ENCODE measurements around the gene MRPL43.

Gene MRPL43

DNA sequence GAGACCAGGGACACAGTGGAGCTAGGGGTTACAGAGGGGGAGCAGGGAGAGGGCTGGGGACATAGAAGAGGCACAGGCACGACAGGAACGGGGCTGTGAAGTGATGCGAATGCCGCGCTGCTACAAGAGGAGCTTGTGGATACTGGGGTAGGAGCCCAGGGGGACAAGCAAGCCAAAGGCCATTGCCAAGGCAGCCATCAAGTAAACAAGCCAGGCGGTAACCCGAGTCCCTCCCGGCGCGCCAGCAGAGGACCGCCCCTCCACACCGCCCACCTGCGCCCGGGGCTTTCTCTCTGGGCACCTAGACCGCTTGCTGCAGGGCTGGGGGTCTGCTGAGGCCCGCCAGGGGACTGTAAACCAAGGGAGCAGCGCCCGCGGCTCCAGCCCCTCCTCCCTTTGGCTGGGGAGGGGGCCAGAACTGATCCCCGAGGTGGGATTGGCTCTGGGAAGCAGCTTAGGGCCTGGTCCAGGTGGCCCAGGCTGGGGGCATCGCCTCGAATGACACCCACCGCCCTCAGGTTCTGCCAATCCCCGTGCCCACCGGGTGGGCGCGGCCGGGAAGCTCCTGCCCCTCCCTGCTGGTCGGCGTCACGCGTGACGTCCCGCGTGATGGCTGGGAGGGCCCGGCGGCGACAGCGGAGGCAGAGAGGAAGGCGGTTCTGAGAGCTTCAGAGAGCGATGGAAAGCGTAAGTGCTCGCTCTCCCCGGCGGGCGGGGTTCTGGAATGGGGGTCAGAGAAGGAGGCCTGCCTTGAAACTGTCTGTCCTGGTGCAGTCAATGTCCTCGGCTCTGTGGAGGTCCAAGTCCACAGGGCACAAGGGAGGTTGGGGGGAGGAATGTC lies 44.7 kb upstream of the MRPL43 start:
- peak overlapping the region; percentile 98 for H3K4me3 ChIP-seq (ENCODE audit: low read length)
- peak; percentile 71 for DNase-seq (ENCODE audit: low read depth)
- TF ChIP-seq, protein P1, sequence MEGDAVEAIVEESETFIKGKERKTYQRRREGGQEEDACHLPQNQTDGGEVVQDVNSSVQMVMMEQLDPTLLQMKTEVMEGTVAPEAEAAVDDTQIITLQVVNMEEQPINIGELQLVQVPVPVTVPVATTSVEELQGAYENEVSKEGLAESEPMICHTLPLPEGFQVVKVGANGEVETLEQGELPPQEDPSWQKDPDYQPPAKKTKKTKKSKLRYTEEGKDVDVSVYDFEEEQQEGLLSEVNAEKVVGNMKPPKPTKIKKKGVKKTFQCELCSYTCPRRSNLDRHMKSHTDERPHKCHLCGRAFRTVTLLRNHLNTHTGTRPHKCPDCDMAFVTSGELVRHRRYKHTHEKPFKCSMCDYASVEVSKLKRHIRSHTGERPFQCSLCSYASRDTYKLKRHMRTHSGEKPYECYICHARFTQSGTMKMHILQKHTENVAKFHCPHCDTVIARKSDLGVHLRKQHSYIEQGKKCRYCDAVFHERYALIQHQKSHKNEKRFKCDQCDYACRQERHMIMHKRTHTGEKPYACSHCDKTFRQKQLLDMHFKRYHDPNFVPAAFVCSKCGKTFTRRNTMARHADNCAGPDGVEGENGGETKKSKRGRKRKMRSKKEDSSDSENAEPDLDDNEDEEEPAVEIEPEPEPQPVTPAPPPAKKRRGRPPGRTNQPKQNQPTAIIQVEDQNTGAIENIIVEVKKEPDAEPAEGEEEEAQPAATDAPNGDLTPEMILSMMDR (conservative IDR thresholded peaks at IDR 0.05; ENCODE audit: low read length) = no peak

DNA sequence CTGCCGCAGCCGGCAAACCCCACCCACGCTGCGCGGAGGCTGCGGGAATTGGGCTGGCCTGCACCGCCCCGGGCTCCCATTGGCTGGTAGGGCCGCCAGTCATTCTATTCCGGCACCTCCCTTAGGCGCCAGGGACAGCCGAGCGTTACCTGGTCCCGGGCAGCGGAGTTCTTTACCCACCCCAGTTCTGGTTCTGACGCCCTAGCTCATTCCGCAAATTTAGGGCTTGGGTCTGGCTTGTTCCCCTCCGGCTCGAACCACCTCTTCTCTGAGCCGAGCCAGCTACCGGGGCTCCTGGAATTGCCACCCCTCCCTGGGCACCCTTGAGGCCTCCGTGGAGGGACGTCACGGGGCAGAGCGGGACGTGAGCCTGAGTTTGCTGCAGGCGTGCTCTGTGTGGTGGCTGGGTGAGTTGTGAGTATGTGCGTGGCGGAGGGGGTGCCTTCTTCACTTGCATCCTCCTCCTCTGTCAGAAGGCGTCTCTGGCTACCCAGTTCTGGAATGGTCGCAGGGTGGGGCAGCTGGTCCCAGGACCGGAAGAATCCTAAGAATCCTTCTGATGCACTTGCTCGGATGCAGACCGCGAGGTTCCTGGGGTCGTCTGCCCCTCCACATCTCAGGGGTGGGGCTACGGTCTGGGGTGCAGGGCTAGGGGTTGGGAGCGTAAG lies 44.0 kb upstream of the MRPL43 start, which contains the start of the genes PDZD7 and SFXN3:
TSS of gene PDZD7 (minus strand) at position 2 of the 668 bp plus-strand sequence. CDS start 910 bp downstream, outside the sequence.
TSS of gene SFXN3 (plus strand) at position 107 of the 668 bp plus-strand sequence. CDS start 3,461 bp downstream, outside the sequence.
- peak; percentile 96 for DNase-seq (ENCODE audit: low read depth)
- H3K4me3 ChIP-seq (ENCODE audit: low read length) = peak within 1 kb of the TSS; percentile 98
- TF ChIP-seq, protein P1 (conservative IDR thresholded peaks at IDR 0.05; ENCODE audit: low read length) = no peak

DNA sequence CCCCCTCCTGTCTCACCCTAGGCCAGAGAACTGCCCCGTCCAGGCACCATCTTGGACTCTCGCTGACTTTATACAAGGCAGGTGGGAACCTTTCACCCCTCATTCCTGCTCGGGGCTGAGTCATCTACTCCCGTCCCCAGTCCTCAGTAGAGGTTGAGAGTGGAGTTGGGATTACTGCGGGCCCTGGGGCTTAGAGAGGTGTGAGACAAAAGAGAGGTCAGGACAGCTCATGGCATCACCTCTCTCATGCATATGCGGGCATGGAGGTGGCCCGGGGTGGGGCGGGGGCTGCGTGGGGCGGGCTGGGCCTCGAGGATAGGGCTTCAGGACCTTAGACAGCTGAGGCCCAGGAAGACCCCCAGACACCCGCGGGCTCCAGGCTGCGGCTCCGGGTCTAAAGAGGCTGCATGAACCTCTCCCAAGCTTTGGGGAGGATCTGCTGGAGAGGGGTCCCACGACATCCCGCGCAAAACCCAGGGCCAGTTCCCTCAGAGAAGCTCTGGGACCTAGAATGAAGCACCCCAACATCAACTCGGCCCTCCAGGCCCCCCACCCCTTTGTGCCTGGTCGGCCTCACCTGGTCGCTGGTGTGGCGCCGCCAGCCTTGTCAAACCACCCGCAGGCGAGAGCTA lies 43.3 kb upstream of the MRPL43 start:
- H3K4me3 ChIP-seq (ENCODE audit: low read length) = peak overlapping the region; percentile 98
- TF ChIP-seq, protein P1 (conservative IDR thresholded peaks at IDR 0.05; ENCODE audit: low read length) = no peak
- no peak for DNase-seq (ENCODE audit: low read depth)

DNA sequence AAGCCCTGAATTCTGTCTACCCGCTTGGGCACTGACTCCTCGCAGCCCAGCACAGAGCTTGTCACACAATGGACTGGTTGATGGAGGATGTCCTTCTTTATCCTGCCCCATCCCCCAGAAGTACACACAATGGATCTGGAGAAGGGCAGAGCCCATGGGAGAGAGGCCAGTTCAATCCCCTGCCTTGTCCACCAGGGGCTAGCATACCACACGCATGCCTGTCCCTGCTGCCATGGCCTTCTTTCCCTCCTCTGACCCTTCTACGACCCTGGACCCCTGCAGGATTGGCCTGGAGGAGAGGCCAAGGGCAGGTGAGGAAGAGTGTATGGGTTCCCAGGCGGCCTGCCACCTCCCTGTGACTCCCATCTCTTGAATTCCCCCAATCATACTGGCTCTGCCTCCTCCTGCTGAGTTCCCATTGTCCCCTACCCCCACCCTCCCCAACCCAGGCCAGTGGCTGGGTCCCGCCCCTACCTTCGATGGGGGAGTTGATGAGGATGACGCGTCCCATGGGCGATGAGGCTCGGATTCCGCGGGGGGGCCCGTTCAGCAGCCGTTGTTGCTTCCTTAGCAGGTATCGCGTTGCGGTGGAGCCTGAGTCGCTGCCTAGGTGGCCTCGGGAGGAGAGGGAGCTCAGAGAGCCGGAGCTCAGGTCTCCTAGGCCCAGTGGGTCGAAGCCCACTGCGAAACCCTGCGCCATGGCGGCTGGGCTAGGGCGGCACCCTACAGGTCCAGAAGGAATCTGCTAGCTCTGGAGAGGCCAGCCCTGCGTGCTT lies 42.4 kb upstream of the MRPL43 start:
- no peak for DNase-seq (ENCODE audit: low read depth)
- H3K4me3 ChIP-seq (ENCODE audit: low read length) = no peak overlapping the region
- TF ChIP-seq, protein P1 (conservative IDR thresholded peaks at IDR 0.05; ENCODE audit: low read length) = peak; percentile 12; the same call in 1 of the 2 replicates

DNA sequence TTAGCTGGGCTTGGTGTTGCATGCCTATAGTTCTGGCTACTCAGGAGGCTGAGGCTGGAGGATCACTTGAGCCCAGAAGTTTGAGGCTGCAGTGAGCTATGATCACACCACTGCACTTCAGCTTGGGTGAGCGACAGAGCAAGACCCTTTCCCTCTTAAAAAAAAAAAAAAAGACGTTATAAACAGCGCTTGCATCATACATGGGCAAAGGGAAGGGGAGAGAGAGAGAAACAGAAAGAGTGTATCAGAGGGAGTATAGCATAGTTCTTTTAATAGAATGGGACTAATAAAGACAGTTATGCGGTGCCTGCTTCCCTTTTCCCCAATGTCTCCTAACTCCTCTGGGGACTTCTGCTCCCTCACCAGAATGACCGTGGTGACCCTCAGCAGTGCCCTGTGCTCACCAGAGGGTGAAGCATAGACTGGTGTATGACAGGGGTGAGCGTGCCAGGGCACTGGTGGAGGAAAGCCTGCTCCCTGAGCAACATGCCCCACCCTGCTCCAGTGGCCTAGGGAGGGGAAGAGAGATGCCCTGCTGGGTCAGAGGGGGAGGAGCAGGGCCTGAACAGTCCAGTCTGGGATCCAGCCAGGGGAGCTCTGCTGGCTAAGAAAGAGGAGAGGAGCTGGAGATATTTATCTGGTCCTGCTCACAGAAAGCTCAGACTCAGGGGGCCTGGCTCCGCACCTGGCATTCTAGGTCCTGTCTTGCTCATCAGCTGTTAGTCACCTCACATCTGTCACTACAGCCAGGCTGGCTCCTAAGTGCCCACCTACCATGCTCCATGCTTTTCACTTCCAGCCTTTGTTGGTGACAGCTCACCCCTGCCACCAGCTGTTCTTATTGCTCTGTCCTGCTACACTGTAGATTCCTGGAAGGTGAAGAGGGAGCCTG lies 41.4 kb upstream of the MRPL43 start:
- no peak for DNase-seq (ENCODE audit: low read depth)
- no peak overlapping the region for H3K4me3 ChIP-seq (ENCODE audit: low read length)
- TF ChIP-seq, protein P1 (conservative IDR thresholded peaks at IDR 0.05; ENCODE audit: low read length) = no peak

Data from AG10803 (cell line).